ENCODE data around the gene ARPC2. TPM values are rescaled to one million over a fixed set of nuclear protein-coding genes. Genes with fewer than 3 reads are reported as not detected.
"Not testable (repeated sequence)": the region's sequence is repeated elsewhere in the genome, so short reads cannot be mapped to it uniquely, and the experiment has no call there.

Gene ARPC2
- total RNA-seq = 292 to 424 TPM (median 417 TPM) in 3 replicates
- long read RNA-seq, transcript ARPC2-201 (10 exons, 1,605 nt) = minor isoform, 27 of 879 reads
- long read RNA-seq, transcript ARPC2-202 (11 exons, 1,505 nt) = major isoform, 824 of 879 reads
- long read RNA-seq, partial matches to known transcripts = 5 of 879 reads
- long read RNA-seq, other reads (novel, unspliced or antisense) = 20 of 879 reads

- H3K4me1 Mint-ChIP-seq (ENCODE audit: low read depth) = peaks cover 39% of the 10 kb centered on the region
Observed at GRCh38 chr2:218216674-218217359, at the start of gene ARPC2. ARPC2 (plus strand) TSS chr2:218217189; CDS start chr2:218217471, 282 bp downstream.

DNA sequence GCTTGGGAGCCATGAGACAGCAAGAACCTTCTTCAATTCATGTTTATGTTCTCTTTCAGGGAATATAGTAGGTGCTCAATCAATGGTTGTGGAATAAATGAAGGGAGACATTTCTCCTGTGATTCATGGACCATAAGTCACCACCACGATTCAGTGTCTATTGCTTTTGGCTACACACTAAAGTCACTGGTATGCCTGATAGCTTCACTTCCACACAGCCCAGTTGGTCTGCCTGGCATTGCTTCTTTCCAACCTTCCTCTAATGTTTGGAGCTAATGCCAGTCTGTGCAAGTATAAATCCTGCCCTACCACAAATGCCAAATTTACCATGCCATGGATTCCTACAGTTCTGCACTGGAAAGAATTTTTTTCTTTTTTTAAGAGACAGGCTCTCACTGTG is 49.0 kb upstream of the ARPC2 start:
- no peak for DNase-seq (ENCODE audit: low spot score)
- peaks cover 2% of the 10 kb centered on the region for H3K36me3 Mint-ChIP-seq (ENCODE audit: low read depth)
- H3K27me3 Mint-ChIP-seq (ENCODE audit: low read depth) = peaks cover 51% of the 10 kb centered on the region
- TF ChIP-seq, protein P1, sequence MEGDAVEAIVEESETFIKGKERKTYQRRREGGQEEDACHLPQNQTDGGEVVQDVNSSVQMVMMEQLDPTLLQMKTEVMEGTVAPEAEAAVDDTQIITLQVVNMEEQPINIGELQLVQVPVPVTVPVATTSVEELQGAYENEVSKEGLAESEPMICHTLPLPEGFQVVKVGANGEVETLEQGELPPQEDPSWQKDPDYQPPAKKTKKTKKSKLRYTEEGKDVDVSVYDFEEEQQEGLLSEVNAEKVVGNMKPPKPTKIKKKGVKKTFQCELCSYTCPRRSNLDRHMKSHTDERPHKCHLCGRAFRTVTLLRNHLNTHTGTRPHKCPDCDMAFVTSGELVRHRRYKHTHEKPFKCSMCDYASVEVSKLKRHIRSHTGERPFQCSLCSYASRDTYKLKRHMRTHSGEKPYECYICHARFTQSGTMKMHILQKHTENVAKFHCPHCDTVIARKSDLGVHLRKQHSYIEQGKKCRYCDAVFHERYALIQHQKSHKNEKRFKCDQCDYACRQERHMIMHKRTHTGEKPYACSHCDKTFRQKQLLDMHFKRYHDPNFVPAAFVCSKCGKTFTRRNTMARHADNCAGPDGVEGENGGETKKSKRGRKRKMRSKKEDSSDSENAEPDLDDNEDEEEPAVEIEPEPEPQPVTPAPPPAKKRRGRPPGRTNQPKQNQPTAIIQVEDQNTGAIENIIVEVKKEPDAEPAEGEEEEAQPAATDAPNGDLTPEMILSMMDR (IDR thresholded peaks at IDR 0.05) = no peak
- H3K4me1 Mint-ChIP-seq (ENCODE audit: low read depth) = no peaks in the 10 kb centered on the region
- H3K27ac Mint-ChIP-seq (ENCODE audit: unreplicated experiment) = no peak overlapping the region
- no peaks in the 10 kb centered on the region for H3K9me3 Mint-ChIP-seq (ENCODE audit: low read depth)
- H3K4me3 Mint-ChIP-seq (ENCODE audit: unreplicated experiment) = no peak overlapping the region

More at GRCh38 chr2:218216674-218217359, at the start of gene ARPC2:
- Mint-ChIP-seq H3K27ac (ENCODE audit: unreplicated experiment) (peak within 1 kb of the TSS; percentile 98), H3K36me3 (ENCODE audit: low read depth) (peaks cover 3% of the 10 kb centered on the region), H3K27me3 (ENCODE audit: low read depth) (peaks cover 5% of the 10 kb centered on the region), H3K4me3 (ENCODE audit: unreplicated experiment) (peak within 1 kb of the TSS; percentile 92), H3K9me3 (ENCODE audit: low read depth) (no peaks in the 10 kb centered on the region)
- TF ChIP-seq, protein P1 (IDR thresholded peaks at IDR 0.05) = no peak
- peak; percentile 98 for DNase-seq (ENCODE audit: low spot score)

- no peak for DNase-seq (ENCODE audit: low spot score)
- no peaks in the 10 kb centered on the region for H3K4me1 Mint-ChIP-seq (ENCODE audit: low read depth)
- H3K27ac Mint-ChIP-seq (ENCODE audit: unreplicated experiment) = peak overlapping the region; percentile 13
- peaks cover 2% of the 10 kb centered on the region for H3K36me3 Mint-ChIP-seq (ENCODE audit: low read depth)
- H3K27me3 Mint-ChIP-seq (ENCODE audit: low read depth) = peaks cover 45% of the 10 kb centered on the region
- H3K4me3 Mint-ChIP-seq (ENCODE audit: unreplicated experiment) = no peak overlapping the region
- no peaks in the 10 kb centered on the region for H3K9me3 Mint-ChIP-seq (ENCODE audit: low read depth)
- TF ChIP-seq, protein P1 (IDR thresholded peaks at IDR 0.05) = peak; percentile 79
Observed at GRCh38 chr2:218168635-218169462, 48.1 kb upstream of the ARPC2 start.

GRCh38 chr2:218169757-218170546 is 47.0 kb upstream of the ARPC2 start:
- Mint-ChIP-seq H3K27me3 (ENCODE audit: low read depth) (peaks cover 34% of the 10 kb centered on the region), H3K4me1 (ENCODE audit: low read depth) (no peaks in the 10 kb centered on the region), H3K9me3 (ENCODE audit: low read depth) (no peaks in the 10 kb centered on the region), H3K27ac (ENCODE audit: unreplicated experiment) (no peak overlapping the region), H3K36me3 (ENCODE audit: low read depth) (no peaks in the 10 kb centered on the region), H3K4me3 (ENCODE audit: unreplicated experiment) (no peak overlapping the region)
- DNase-seq (ENCODE audit: low spot score) = no peak
- TF ChIP-seq, protein P1 (IDR thresholded peaks at IDR 0.05) = no peak

GRCh38 chr2:218171744-218172143 is 45.2 kb upstream of the ARPC2 start:
- not testable (repeated sequence) for H3K36me3 Mint-ChIP-seq (ENCODE audit: low read depth); H3K9me3 Mint-ChIP-seq (ENCODE audit: low read depth); H3K4me1 Mint-ChIP-seq (ENCODE audit: low read depth); H3K27ac Mint-ChIP-seq (ENCODE audit: unreplicated experiment); H3K4me3 Mint-ChIP-seq (ENCODE audit: unreplicated experiment); DNase-seq (ENCODE audit: low spot score)
- H3K27me3 Mint-ChIP-seq (ENCODE audit: low read depth) = peaks cover 24% of the 10 kb centered on the region
